NAMALWA (cell line): Measurements from ENCODE around the gene GTF3C2.
A peak's percentile ranks its signal among the peaks of the same experiment; 100 is the strongest.

Experiments
- DNase-seq: peaks from one replicate; pipeline ENCODE4 v3.0.0-alpha.2; 2015; ENCODE audit warnings: low spot score

The GTF3C2 gene

DNA sequence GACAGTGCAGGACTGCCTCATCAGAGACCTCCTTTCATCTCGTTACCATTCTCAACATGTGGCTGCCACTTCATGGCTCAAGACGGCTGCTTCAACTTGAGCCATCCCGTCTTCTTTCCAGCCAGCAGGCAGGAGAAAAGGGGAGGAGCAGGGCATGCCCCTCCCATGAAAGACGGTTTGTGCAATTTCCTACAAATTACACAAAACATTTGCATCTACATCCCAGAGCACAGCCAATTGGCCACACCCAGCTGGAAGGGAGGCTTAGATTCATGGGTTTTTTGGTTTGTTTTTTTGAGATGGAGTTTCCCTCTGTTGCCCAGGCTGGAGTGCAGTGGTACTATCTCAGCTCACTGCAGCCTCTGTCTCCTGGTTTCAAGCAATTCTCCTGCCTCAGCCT is 60.1 kb downstream of the GTF3C2 start:
- DNase-seq: no peak

DNA sequence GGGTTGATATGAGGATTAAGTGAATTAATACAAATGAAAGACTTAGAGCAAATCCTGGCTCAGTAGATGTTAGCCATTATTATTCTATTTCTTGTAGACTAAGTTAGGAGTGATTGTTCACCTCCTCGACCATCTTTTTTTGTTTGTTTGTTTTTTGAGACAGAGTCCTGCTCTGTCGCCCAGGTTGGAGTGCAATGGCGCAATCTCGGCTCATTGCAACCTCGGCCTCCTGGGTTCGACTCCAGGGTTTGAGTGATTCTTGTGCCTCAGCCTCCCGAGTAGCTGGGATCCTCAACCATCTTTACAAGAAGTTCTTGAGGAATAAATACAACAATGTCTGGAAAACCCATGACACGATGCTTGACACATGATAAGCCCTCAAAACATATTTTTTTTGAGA is 61.6 kb downstream of the GTF3C2 start:
- no peak for DNase-seq

DNA sequence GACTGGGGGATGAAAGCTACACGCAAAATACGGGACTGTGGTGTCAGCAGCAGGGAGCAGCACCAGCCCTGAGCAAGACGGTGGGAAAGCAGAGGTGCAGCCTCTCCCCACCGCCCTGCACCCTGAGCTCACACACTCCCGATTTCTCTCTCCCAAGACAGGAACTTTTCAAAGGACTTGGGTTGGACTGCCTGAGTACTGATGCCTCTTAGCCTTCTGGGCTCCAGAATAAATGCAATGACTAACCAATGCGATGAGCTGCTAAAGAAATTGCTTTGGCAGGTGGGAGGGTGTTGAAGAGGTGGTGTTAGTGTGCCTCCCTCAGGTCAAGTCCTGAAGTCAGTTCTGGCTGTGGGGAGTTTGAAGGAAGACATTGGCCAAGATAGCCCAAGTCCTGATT is 64.7 kb downstream of the GTF3C2 start:
- peak; percentile 43 for DNase-seq

DNA sequence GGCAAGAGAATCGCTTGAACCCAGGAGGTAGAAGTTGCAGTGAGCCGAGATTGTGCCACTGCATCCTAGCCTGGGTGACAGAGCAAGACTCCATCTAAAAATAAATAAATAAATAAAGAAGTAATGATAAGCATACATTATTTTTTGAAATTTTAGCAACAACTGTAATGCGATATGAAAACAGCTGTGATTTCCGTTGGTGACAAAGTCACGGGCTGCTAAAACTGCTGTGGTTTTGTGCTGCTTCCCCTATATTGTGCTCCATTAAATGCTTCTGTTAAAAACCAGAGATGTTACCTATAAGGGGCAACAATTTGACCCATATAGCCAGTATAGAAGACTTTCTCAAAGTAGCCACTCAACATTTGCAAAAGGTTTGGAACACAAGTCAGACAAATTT is 66.0 kb downstream of the GTF3C2 start:
- peak; percentile 56 for DNase-seq

DNA sequence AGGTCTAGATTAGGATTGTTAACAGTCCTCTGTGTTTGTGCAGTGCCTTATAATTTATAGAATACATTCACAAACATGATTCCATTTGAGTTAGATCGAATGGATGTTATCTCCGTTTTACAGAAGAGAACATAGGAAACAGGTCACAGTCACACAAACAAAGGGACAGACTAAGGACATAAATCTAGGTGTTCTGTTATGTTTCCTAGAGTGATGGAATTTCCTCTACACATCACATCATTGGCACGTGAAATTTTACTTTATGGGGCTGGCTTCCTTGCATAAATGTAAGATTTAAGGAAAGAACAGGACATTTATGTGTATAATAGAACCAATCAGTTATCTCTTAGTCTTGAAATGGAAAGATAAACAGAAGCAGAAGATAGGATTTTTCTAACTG is 68.0 kb downstream of the GTF3C2 start:
- DNase-seq: no peak

DNA sequence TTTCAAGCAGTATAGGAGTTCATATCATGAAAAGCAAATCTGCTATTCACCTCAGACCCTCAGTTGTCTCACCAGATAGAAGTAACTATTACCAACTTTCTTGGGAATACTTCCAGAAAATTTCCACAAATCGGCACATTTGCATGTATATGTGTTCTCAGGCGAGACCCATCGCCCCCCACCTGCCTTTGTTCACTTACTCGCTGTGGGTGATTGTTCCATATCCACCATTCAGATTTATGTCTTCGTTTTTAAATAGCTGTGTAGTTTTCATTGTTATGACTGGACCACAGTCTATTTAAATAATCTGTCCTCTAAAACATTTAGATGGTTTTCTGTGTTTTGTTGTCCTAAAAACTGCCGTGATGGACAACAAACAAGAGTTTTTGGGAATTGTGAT is 71.1 kb downstream of the GTF3C2 start:
- no peak for DNase-seq

DNA sequence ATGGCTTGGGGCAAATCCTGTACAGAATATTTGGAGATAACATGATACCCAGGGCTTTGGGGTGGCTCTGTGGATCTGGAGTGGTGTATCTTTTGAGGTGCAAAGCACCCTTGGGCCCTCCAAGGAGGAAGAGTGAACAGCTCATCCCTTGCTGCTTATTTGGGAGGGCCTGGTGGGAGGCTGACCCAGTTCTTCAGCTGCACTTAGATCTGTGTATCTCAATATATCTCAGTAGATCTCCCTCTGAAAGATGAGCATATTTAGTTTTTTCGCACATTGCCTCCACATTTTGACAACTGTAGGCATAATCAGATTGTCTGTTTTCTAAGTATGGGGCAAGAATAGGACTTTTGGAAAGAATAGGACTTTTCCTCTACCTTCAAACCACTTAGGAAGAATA is 71.6 kb downstream of the GTF3C2 start:
- no peak for DNase-seq

DNA sequence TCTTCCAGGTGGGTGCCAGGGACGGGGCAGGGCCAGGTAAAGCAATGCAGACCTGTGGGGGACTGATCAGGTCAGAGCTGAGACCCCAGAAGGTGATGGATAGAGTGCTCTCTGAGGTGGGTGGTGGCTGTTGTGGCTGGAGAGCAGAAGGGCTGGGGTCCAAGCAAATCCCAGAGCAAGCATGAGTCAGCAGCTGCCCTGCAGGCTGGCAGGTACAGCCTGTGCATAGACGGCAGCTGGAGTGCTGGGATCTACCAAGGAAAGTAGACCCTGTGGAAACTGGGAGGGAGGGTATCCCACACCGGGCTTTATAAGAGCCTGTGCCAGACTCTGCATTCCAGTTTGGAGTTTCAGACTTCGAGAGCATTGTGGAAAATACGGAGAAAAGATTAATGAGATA is 73.7 kb downstream of the GTF3C2 start:
- no peak for DNase-seq

DNA sequence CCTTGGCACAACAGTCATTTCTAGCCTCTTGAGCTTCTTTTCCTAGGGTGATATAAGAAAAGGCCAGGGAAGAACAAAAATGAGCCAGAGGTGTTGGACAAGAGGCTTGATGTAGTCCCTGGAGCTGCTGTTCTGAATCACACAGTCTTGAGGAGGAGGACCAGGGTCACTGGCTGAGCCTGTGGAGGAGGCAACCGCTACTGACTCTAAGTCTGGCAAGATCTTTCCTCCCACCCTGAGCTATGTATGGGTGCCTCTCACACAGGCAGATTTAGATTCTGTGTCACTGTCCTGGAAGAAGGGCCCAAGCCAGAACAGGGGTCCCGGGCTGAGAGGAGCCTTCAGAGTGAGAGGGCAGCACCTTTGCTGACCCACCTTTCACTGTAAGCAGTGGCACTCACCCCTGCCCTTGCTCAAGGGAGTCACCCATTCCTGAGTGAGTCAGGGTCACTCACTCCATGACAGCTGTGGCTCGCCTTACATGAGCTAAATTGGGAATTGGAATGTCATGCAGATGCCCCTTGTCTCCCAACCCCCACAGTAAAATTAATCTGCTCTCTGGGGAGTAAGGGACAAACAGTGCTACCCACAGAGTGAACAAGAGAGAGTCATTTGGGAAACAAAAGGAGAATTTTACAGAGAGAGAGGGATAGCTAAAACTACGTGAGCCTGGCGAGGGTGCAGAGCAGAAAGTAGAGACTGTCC is 74.6 kb downstream of the GTF3C2 start, which contains the start of gene TRIM54:
Gene TRIM54 (plus strand): TSS at position 575 of the 705 bp plus-strand sequence. CDS start 303 bp downstream, outside the sequence.
- no peak for DNase-seq

DNA sequence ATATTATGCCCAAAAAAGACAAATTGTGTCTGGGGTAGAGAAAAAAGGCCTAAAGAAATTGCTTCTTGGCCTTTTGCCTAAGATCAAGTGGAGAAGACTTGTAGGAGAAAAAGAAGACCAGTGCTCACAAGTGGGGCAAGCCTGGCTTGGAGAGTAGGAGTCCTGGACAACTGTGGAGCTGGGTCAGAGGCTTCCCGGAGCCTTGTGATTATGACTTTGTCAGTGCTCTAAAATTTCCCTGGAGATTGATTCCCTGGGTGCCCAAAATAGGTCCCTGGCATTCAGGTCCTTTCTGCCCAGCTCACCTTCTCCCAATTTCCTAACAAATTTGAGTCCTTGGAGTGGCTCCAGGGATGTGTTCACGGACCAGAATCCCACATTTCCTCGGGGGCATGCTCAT is 75.1 kb downstream of the GTF3C2 start:
- DNase-seq: no peak

DNA sequence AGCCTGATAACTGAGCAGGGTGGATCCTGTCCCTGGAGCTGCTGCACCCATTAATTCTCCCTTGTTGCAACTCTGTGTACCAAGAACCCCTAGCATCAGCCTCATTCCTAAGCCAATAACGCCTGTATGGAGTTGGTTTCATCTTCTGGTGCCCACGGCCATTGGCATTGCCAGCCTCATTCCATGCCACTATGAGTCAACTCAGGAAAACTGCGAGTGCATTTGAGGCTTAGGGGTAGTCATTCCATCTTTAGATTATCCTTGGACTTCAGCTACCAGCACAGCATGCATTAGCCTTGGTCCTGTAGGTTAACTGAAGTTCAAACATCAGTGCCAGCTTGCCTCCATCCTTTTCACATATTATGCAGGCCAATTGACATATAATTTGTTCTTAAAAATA is 75.7 kb downstream of the GTF3C2 start:
- DNase-seq: no peak

DNA sequence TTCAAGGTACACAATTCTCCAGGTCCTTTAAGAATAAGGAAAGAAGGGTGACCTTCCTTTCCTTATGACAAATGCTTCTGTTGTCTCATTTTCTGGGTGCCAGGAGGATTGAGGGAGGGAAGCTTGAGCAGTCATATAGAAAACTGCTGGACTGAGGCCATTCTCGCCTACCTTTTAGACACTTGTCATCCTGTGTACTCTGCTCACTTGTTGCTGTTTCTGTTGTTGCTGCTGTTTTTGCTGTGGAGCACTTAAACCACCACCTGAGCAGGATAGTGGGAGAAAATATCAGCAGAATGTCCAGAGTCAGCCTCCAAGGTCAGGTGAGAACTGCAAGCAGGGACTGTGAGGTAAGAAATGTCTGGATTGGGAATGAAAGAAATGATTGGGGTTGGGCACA is 78.6 kb downstream of the GTF3C2 start:
- DNase-seq: no peak
